ENCODE data around the gene TLK2.
"Not testable (repeated sequence)": the region's sequence is repeated elsewhere in the genome, so short reads cannot be mapped to it uniquely, and the experiment has no call there.

DNA sequence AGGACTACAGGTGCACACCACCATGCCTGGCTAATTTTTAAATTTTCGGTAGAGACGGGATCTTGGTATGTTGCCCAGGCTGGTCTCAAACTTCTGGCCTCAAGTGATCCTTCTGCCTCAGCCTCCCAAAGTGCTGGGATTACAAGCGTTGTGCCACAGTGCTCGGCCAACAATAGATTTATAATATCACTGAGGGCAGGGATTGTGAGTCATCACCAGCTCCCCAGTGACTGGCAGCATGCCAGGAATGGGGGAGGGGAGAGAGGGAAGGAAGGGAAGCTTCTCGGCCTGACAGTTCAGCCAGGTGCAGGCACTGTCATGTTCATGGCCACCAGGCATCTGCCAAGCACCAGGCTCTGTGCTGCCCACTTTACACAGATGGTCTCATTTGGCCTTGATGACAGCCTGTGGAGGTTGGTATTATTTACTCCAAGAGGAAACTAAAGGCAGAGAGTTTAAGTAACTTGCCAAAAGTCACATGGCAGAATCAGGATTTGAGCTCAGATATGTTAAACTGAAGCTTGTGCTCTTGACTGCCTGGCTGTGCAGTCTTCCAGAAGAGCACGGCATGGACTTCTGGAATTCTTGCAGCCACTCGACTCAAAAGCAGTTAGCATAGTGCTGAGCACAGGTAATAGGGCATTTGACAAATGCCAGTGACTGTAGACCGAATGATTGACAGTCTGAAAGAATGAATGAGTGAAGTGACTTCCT is 7.8 kb upstream of the TLK2 start:
- TF ChIP-seq CTCF (conservative IDR thresholded peaks at IDR 0.05; ENCODE audit: low read depth, low read length); EZH2 (IDR thresholded peaks at IDR 0.05; ENCODE audit: low read length, unreplicated experiment): not testable (repeated sequence)

Data from PC-3 (cell line).